ENCODE data around the gene FAT4. TPM values are rescaled to one million over a fixed set of nuclear protein-coding genes. Genes with fewer than 3 reads are reported as not detected.

FAT4 gene
- total and polyA plus RNA-seq, 2 of the 4 experiments (the other 2 are of a cell fraction): 6.8 to 37.5 TPM

DNA sequence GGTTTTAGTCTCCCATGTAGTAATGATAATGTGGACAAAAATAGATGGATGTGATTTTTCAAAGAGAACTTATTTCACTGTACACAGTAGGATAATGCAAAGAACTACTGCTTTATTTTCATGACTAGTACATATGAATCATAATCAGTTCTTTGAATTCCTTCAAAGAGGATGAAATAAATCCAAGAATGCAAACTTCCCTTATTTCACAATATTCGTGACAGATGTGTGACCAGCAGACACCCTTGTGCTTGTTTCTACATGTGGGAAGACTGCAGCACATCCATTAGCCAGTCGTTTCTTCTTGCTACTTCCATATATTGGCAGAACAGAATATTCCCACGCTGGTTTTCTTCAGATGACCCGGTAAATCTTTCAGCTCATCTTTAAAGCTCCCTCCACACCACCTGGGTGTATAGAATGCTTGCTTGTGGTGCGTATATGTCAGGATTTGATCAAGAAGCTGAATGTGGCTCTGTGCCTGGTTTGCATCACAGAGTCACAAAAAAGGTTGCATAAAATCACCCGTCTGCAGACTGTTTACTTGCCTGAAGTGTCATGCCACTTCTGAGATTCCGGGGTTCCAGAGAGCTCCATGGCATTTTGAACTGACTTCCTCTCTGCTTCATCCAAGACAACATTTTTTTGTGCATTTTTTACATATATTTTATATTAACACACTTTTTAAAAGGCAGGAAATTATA is 47.7 kb upstream of the FAT4 start:
- H4K5ac ChIP-seq (ENCODE audit: low read depth, low read length): no peak overlapping the region
- peak overlapping the region; percentile 49; the same call in 1 of the 2 replicates for H3K23ac ChIP-seq (ENCODE audit: low read depth, low read length)
- no peak overlapping the region for H3K4me3 ChIP-seq (ENCODE audit: insufficient read depth, low read depth, low read length)
- H4K91ac ChIP-seq (ENCODE audit: insufficient read depth, low read depth, low read length): no peak overlapping the region
- dilution Hi-C loops (cut with HindIII; ENCODE audit: low sequenced_read_pairs, unreplicated experiment) (no loop called here), intact Hi-C loops (cut with micrococcal nuclease) (no loop called here), in situ Hi-C loops (cut with MboI; ENCODE audit: low sequenced_read_pairs) (no loop called here)
- peaks cover 10% of the 10 kb centered on the region; the same call in 1 of the 2 replicates for H3K9me1 ChIP-seq (ENCODE audit: insufficient read depth, low read length)
- H2AK5ac ChIP-seq (ENCODE audit: low read depth, low read length): no peak overlapping the region
- H3K56ac ChIP-seq (ENCODE audit: extremely low read depth, insufficient read depth, low read length): no peak overlapping the region
- BruUV-seq (replicated peaks): no TSS peak
- H3K4ac ChIP-seq (ENCODE audit: low read depth, low read length): no peak overlapping the region; the same call in 1 of the 2 replicates
- H3K27ac ChIP-seq (ENCODE audit: insufficient read depth, low read length): no peak overlapping the region
- peak overlapping the region; percentile 58 for H2BK5ac ChIP-seq (ENCODE audit: low read depth, low read length, poor library complexity, severe bottlenecking)
- peaks cover 9% of the 10 kb centered on the region for H3K4me1 ChIP-seq (ENCODE audit: control insufficient read depth, insufficient read depth, low read length)
- 0% methylated on average over 1 of the region's 7 CpGs; no CpG with 5 or more reads in 1 of the 2 experiments for WGBS, 2 experiments (ENCODE audit: extremely low coverage in 2 of 2, insufficient read length in 1 of 2)
- H3K9me3 ChIP-seq (ENCODE audit: control insufficient read depth, insufficient read depth, low read length): no peaks in the 10 kb centered on the region
- DNase-seq (peak; percentile 87), ATAC-seq (ENCODE audit: low read depth) (peak; percentile 75)
- 0 out of 2 replicates have a peak overlapping the region, but pooled peaks have one; percentile 28 for H3K14ac ChIP-seq (replicated peaks; ENCODE audit: low read depth, low read length)
- peak overlapping the region; percentile 82 for H3K4me2 ChIP-seq (ENCODE audit: low read depth, low read length)
- no peak overlapping the region for H2AK9ac ChIP-seq (replicated peaks; ENCODE audit: low read depth, low read length, poor library complexity)
- POLR2A ChIA-PET (ENCODE audit: unreplicated experiment): interaction anchor here (0.6 kb wide), 1 partner anchor 485 kb away, joined by 3 read pairs; no protein-coding TSS in a partner anchor
- no peak overlapping the region for H4K8ac ChIP-seq (ENCODE audit: low read depth in 2 of 2, low read length in 2 of 2)
- H2BK15ac ChIP-seq (ENCODE audit: low read depth, low read length): no peak overlapping the region
- no peaks in the 10 kb centered on the region for H4K20me1 ChIP-seq (ENCODE audit: insufficient read depth, low read length)
- H3K27me3 ChIP-seq (ENCODE audit: control insufficient read depth, insufficient read depth, low read length): no peaks in the 10 kb centered on the region
- H3K36me3 ChIP-seq (ENCODE audit: control insufficient read depth, insufficient read depth, low read length): no peaks in the 10 kb centered on the region
- no peak overlapping the region; the same call in 1 of the 2 replicates for H2BK20ac ChIP-seq (ENCODE audit: low read depth, low read length)
- no peaks in the 10 kb centered on the region for H3K79me1 ChIP-seq (ENCODE audit: low read depth in 1 of 2, low read length in 2 of 2)
- peak; percentile 94 for TF ChIP-seq CEBPB (IDR thresholded peaks at IDR 0.05; ENCODE audit: low read depth, low read length)
- TF ChIP-seq SMC3 (IDR thresholded peaks at IDR 0.05; ENCODE audit: low read depth, low read length): no peak
- peak; percentile 76 for TF ChIP-seq BHLHE40 (IDR thresholded peaks at IDR 0.05; ENCODE audit: low read depth, low read length)
- H2BK120ac ChIP-seq (ENCODE audit: low read depth, low read length): no peak overlapping the region
- no peak overlapping the region for H3K9ac ChIP-seq (ENCODE audit: low read depth, low read length)
- no peak overlapping the region for H3K18ac ChIP-seq (ENCODE audit: low read depth, low read length)
- CTCF ChIA-PET: no interaction called here
- no peak overlapping the region for H2AFZ ChIP-seq (replicated peaks; ENCODE audit: low read length, poor library complexity)
